ENCODE data around the gene KAT8. TPM values are rescaled to one million over a fixed set of nuclear protein-coding genes. Genes with fewer than 3 reads are reported as not detected.
"Not testable (repeated sequence)": the region's sequence is repeated elsewhere in the genome, so short reads cannot be mapped to it uniquely, and the experiment has no call there.

KAT8 gene
- polyA plus RNA-seq, 1 donor = 57.4 TPM

DNA sequence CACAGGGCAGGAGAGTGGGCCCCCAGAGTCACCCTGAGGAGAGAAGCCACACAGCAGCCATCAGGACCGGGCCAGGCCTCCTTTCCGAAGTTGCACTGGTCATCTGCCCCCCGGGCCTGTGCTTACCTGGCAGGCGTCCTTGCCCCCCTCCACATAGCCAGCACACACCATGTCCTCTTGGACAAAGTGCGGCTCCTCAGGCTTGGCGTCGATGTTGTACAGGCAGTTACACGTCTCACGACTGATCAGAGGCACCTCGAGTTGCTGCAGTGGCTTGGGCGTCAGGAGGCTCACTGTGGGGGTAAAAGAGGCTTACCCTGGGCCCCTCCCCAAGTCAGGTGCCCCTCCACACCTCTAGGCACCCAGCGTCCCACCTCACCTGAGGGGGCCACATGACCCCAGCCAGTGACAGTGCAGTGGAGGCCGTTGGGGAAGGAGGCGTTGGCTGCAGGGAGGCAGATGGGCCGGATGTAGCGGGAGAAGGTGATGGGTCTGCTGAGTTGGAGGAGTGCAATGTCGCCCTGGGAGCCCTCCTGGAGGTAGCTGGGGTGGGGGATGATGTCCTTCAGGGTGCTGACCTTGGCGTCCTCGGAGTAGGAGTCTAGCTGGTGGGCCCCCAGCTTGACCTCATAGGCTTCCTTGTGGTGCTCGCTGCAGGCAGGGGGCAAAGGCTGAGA, 15.0 kb downstream of the KAT8 start:
- no peak for DNase-seq

DNA sequence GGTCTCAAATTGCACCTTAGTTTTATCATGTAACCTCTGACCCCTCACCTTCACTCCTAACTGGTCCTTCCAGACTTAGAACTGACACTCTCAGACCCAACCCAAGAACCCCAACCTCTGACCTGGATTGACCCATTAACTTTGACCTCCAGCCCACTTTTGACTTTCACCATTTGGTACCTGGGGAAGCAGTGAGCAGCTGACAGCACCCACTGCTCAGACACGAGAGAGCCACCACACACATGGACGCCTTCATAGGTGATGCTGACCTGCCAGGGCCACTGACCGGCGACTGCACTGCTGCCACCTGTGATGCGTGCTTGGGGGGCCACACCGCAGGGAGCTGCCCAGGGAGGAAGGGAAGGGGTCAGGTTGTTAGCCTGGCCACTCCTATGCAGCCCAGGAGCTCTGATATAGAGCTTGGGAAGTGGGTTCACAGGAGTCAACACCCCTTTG, 15.6 kb downstream of the KAT8 start:
- DNase-seq = no peak

DNA sequence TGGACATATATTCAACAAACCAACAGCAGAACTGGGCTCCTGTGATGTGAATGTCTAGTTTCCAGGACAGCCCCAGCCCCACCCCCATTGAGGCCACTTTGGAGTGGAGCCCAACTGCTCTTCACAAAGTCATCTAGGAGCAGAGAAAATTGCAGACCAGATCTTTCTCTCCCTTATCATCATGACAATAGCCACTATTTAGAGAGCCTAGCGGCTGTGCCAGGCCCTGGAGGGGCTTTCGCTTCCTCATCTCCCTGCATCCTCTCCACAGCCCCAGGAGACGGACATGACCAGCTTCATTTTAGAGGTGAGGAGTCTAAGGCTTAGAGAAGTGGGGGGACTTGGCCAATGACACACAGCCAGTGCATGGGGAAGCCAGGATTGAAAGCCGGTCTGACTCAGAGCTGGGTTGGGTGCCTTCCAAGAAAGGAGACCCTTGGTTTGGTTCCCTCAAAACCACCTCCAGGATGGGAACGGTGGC, 16.7 kb downstream of the KAT8 start:
- DNase-seq = no peak

DNA sequence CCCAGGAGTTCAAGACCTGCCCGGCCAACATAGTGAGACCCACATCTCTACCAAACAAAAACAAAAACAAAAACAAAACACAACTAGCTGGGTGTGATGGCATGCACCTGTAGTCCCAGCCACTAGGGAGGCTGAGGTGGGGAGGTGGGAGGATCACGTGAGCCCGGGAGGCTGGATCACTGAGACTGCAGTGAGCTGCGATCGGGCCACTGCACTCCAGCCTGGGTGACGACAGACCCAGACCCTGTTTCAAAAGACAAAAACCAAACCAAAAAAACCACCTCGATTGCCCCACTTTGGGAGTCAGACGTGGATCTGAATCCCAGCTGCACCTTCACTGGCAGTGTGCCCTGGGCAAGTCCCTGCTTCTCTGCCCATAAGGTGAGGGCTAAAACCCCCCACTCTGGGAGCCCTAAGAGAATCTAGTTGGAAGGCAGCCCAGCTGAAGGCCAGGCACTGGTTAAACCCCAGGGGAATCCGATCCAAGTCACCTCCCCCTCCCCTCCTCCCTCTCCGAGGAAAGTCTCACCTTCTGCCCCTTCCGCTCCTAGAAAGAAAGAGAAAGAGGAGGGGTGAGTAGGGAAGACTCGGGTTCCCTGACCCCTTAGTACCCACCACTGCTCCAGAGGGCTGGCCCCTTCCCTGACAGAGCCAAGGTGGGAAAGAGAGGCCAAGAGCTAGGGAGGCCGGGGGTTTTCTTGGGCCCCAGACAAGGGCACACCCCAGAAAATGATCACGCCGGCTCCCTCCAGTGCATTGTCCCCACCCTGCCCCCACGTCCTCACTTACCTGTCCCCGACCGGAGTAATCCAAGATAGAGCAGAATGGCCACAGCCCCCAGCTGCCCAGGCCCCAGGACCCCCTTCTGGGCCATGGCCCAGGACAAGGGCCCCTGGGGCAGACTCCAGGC, 17.4 kb downstream of the KAT8 start:
- no peak for DNase-seq

DNA sequence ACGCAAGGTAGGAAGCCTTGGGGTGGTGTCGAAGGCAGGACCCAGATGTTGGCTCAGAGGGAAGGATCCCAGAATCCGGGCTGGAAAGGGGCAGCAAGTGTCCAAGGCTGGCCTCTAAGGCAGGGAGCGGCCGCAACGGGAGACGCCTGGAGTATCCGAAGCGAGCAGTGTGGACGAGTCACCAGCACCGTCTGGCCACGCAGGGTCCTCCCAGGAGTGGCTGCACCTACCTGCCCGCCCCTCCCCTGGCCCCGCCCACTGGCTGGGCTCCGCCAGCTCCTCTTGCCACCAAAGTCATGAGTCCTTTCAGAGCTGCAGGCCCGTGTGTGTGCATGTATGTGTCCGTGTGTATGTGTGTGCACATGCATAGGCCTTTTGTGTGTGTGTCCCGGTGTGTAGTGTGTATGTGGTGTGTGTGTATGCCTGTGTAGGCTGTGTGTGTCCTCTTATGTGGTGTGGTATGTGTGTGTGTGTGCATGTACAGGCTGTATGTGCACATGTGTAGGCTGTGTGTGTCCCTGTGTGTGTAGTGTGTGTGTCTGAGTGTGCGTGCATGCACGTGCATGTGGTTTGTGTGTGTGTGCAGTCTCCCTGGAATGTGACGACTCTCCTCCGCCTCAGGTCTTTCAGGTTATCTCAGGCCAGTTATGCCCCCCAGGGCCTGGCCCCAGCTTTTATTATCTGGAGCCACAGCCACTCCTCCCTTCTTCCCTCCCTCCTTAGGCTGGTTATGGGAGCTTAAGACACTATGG, 18.2 kb downstream of the KAT8 start, which contains the start of gene PRSS8:
PRSS8 (minus strand) TSS at position 193 of the 752 bp plus-strand sequence. CDS start 229 bp downstream, outside the sequence.
- no peak for DNase-seq

DNA sequence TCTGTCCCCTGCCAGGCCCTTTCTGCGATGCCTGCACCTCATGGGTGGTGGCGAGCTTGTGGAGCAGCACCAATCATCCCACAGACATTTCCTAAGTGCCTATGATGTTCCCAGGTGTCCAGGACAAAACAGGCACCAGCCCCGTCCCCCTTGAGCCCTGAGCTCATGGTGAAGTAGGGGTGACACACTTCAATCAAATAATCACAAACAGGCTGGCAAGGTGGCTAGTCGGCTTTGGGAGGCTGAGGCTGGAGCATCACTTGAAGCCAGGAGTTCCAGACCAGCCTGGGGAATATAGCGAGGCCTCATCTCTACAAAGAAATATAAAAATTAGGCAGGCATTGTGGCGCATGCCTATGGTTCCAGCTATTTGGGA, 18.8 kb downstream of the KAT8 start:
- no peak for DNase-seq

DNA sequence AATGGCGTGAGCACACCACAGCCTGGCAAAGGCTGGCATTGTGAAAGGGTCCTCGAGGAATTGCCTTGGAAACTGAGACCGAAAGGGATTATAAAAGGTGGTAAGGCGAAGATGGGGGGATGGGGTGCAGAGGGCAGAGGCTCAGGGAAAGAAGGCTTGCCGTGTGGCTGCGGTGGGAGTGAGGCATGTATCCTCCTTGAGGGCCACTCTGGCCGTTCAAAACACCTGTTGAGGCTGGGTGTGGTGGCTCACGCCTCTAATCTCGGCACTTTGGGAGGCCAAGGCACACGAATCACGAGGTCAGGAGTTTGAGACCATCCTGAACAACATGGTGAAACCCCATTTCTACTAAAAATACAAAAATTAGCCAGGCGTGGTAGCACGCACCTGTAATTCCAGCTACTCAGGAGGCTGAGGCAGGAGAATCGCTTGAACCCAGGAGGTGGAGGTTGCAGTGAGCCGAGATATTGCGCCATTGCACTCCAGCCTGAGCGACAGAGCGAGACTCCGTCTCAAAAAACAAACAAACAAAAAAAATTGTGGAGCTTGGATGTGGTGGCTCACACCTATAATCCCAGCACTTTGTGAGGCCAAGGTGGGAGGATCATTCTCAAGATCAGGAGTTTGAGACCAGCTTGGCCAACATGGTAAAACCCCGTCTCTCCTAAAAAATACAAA, 19.5 kb downstream of the KAT8 start:
- not testable (repeated sequence) for DNase-seq

DNA sequence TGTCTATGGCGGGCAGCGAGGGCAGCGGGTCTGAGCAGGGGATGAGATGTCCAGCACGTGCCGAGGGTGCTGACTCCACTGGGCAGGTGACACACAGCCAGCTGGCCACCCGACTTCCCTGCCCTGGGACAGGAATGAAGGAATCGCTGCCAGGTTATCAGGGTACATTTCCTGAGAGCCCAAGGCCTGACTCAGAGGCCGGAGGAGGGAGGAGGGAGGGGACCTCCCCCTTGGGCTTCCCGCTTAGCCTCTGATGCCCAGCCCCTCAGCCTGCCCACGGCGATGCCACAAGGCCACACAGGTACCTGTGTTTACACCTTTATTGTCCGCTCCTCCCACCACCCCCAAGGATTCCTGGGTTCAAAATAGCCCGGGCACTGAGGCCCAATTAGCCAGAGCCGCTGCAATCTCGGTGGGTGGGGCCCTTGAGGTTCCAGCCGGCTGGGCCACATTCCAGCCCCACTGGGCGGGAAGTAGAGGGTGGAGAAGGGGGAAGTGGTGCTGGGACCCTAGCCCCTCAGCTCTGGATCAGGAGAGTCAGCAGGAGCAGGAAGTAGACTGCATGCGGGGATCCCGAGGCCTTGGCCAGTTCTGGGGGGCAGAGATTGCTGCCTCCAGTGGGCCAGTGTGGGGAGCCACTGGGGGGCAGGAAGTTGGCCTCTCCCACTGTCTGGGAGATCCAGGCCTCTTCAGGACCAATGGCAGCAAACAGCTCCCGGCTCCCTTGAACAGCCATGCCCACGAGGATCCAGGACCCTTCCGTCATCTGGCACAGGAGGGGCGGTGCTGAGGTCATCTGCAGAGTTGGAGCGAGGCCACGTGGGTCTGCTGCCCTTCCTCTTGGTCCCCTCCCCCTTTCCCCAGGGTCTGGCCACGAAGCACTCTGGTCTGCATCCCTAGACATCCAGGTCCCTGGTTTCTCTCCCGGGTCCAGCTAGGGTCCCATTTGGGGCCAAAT, 21.4 kb downstream of the KAT8 start:
- DNase-seq = no peak

DNA sequence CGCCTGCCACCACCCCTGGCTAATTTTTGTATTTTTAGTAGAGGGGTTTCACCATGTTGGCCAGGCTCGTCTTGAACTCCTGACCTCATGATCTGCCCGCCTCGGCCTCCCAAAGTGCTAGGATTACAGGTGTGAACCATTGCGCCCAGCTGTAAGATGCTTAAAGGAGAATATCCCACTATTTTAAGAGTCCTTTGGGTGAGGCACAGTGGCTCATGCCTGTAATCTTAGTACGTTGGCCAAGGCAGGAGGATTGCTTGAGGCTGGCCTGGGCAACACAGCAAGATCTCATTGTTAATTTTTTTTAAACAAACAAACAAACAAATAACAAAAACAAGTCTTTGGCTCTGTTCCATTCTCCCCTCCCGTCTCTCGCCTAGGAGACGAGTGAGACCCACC, 23.6 kb downstream of the KAT8 start:
- not testable (repeated sequence) for DNase-seq

DNA sequence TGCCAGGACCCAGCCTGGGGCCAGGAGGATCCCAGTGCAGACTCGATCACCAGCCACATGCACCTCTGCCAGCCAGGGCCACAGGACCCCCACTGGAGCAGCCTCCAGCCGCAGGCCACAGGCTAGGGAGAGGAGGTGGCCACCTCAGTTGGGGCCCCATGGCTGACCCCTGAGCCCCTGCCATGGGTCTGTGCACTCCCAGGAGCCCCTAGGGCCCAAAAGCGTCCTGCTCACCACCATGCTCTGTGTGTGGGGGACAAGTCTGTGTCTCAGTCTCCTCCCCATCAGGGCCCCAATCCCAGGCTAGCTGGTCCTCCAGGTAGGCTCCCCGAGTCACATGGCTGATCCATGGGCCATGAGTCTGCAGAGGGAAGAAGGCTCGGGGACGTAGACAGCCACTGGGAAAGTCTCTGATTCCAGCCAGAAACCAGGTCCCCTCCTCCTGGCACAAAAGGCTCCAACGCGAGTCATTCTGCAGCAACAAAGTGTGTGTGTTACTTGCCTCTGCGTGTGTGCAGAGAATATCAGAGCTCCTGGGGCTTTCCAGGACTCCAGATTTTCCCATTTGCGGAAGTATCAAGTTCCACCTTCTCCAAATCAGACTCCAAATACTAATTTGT, 24.1 kb downstream of the KAT8 start:
- peak; percentile 82 for DNase-seq

DNA sequence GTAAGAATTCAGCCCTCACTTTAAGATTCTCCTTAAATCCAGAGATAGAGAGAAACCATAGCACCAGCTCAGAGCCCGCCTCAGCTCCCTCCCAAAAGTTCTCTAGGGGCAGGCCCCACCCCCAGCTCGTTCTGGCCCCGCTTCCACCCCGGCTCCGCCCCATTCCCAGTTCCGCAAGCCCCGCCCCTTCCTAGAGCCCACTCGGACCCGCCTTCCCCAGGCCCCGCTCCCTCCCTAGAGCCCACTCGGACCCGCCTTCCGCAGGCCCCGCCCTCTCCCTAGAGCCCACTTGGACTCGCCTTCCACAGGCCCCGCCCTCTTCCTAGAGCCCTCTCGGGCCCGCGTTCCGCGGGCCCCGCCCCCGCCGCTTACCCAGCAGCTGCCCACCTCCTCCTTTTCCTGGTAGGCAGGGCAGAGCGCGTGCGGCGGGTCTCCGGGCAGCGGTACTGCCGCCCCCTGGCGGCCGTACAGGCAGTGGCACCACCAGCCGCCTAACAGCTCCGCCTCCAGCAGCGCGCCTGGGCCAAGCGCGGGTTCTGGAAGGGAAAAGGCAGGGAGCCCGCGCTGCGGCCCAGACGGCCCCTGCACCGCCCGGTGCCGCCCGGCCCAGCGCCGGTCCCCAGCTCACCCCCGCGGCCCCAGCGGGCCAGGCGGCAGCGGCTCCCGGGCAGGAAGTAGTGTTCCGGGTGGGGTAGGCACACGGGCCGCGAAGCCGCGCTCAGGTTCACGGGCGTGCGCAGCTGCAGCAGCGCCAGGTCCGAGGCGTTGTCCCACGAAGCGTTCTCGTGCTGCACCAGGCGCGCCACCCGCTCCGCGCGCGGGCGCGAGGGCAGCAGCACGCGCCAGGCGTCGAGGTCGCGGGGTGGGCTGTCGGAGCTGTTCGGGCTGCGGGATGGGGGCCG, 24.9 kb downstream of the KAT8 start:
- DNase-seq = peak; percentile 97

DNA sequence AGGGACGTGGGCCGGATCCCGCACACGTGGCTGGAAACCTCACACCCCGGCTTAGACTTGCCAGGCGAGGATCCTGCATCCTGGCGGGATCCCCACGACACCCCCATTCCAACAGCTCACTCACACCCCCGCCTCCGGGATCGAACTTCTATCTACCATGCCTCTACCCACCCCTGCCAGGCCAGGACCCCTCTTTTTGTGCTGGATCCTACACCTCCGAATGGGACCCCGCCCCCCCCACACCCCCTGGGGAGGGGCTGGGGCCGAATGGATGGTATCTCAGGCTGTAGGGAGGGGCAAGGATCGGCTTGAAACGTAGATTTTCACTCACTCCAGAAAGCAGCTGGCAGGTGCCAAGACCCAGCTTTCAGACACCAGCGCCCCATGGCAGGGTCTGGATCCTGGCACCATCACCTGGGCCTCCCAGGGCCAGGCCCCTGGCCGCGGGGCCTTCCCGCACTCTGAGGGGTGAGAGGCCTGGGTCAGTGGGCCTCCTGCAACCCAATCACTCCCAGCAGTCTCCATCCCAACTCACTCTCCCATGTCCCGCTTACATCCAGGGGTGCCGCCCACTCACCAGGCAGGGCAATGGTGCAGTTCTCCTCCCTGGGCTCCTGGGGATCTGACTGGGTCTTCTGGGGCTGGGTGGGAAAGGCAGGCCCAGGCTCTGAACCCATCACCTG, 25.7 kb downstream of the KAT8 start:
- no peak for DNase-seq

DNA sequence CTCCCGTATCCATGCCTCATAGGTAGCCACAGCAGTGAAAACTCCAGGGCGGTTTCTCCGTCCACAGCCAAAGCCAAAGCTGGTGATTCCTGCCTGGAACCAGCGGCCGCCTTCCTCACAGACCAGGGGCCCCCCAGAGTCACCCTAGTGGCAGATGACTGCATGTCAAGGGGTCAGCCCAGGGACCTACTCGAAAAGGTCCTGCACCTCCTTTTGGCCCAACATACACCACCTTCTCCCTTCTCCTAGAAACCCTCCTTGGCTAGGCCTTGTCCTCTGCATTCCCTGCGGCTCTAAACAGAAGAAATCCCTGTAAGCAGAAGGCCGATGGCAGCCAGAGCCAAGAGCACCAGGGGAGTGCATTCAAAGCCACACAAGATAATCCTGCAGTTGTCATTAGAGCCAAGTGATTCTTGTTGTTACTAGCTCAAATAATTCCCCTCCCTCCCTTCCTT, 26.3 kb downstream of the KAT8 start:
- DNase-seq = no peak

DNA sequence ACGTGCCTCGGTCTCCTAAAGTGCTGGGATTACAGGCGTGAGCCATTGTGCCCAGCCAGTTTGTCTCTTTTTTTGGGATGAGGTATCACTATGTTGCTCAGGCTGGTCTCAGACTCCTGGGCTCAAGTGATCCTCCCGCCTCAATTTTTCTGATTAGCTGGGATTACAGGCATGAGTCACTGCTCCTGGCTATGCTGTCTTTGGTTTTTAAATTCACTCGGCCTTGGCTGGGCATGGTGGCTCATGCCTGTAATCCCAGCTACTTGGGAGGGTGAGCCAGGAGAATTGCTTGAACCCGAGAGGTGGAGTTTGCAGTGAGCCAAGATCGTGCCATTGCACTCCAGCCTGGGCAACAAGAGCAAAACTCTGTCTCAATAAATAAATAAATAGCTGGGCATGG, 27.0 kb downstream of the KAT8 start:
- not testable (repeated sequence) for DNase-seq

DNA sequence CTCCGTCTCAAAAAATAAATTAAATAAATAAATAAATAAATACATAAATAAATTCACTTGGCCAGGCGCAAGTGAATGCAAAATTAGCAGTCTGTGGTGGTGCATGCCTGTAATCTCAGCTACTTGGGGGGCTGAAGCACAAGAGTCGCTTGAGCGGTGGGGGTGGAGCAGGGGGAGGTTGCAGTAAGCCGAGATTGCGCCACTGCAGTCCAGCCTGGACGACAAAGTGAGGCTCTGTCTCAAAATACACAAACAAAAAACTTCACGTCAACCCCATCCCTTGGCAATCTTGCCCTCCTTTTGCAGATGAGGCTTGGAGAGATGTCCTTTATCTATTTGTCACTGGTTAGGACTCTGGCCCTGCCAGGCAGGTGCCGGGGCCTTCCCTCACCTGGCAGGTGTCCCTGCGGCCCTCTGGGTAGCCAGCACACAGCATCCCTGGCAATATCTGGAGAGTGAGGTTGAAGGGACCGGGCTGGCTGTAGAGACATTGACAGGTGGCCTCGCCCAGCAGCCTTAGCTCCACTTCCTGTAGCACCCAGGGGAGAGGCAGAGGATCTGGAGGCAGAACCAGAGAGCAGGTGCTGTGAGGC, 28.0 kb downstream of the KAT8 start:
- DNase-seq = no peak

DNA sequence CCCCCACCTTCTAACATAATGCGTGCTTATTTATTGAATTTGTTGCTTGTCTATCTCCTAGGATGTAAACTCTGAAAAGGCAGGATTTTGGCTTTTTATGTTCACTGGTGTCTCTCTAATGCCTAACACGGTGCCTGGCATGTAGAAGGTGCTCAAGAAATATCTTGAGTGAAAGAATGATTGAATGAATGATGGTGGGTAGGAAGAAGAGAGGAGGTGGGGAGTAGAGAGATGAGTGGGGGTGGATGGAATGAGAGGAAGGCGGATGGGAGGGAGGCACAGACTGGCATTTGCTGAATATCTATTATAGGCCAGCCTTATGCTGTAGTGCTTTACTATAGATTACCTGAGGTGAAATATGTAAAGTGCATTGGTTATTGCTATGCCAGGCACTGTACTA, 30.1 kb downstream of the KAT8 start:
- no peak for DNase-seq

DNA sequence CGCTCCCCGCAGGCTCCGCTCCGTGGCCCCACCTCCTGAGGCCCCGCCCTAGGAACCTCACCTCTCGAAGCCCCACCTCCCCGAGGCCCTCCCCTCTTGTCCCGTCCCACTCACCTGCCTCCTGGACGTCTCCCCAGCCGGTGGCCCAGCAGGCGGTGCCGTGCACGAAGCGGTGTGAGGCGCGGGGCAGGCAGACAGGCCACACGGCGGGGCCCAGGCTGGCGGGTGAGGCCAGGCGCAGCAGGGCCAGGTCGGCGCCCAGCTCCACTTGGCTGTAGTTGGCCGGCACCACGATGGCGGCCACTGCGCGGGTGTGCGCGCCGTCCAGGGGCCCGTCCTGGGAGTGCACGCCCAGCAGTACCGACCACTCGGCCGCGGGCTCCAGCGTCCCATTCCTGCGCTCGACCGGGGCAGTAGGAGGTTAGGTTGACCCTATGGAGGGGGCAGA, 30.8 kb downstream of the KAT8 start:
- DNase-seq = no peak

DNA sequence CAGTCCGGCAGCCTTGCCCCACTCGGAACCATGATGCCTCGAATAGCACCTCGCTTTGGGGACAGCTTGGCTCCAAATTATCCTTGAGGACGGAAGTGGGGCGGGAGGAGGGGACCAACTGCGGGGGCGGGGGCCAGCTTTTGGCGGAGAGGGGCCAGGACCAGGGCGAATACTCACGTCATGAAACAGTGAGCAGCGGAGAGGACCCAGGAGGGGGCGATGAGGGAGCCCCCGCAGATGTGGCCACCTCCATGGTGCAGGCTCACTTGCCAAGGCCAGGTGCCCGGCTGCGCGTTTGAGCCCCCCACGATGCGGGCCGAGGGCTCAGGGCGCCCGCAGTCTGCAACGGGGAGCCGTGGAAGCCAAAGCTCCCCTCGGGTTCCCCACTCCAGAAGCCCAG, 31.4 kb downstream of the KAT8 start:
- DNase-seq = no peak
